ENCODE measurements around the gene TXNRD2. TPM values are rescaled to one million over a fixed set of nuclear protein-coding genes. Genes with fewer than 3 reads are reported as not detected.

Gene TXNRD2
- total and polyA plus RNA-seq, 10 of the 15 experiments (the other 5 are each of a cell fraction or from before 2014, with no cell fraction given): 1.6 to 26.0 (median 13.9) TPM

GRCh38 chr22:19965771-19966709 lies 24.4 kb upstream of the TXNRD2 start:
- ChIA-PET RAD21 (ENCODE audit: unreplicated experiment) (no interaction called here), POLR2A (no interaction called here), CTCF (interaction anchor here (1.2 kb wide), 1 partner anchor 117 kb away, joined by 3 read pairs; no protein-coding TSS in a partner anchor), SMC1A (ENCODE audit: uncharacterized antibody, unreplicated experiment) (no interaction called here)
- intact Hi-C loops (cut with micrococcal nuclease; ENCODE audit: unreplicated experiment): no loop called here
- Histone ChIP-seq H3K36me3 (ENCODE audit: control insufficient read depth in 2 of 2, insufficient read depth in 2 of 2, low read length in 1 of 2) (peaks cover 2 to 3% of the 10 kb centered on the region in 2 experiments; a peak in 2 of 4 replicates), H3K9me3 (replicated peaks; ENCODE audit: control insufficient read depth, insufficient read depth, low read length) (no peaks in the 10 kb centered on the region), H3K27ac (ENCODE audit: control insufficient read depth, insufficient read depth) (no peak overlapping the region), H3K4me2 (ENCODE audit: control insufficient read depth, insufficient read depth) (no peak overlapping the region), H3K27me3 (replicated peaks in 1 of 2; ENCODE audit: control insufficient read depth in 2 of 2, insufficient read depth in 2 of 2, low read length in 1 of 2) (no peaks in the 10 kb centered on the region), H3K4me1 (ENCODE audit: control insufficient read depth, insufficient read depth, low read length) (no peaks in the 10 kb centered on the region), H3K79me2 (ENCODE audit: control insufficient read depth, insufficient read depth, low read length) (no peaks in the 10 kb centered on the region), H3K9ac (ENCODE audit: control insufficient read depth, insufficient read depth, low read length) (no peak overlapping the region), H2AFZ (ENCODE audit: control insufficient read depth, low read depth, low read length) (no peak overlapping the region), H4K20me1 (ENCODE audit: control insufficient read depth, insufficient read depth) (no peaks in the 10 kb centered on the region), H3K4me3 (no peak overlapping the region)
- no peak for TF ChIP-seq ZNF24 (IDR thresholded peaks at IDR 0.05)
- TF ChIP-seq CTCF (IDR thresholded peaks at IDR 0.05 in 2 of 3, conservative IDR thresholded peaks at IDR 0.05 in 1 of 3; ENCODE audit: control insufficient read depth in 2 of 3, extremely low read depth in 1 of 3, insufficient read depth in 1 of 3, low read depth in 3 of 3, low read length in 3 of 3): peak in 2 of 3 experiments; percentile 27 to 30; a peak in 1 of 6 replicates
- no peak for ATAC-seq
- no peak for FAIRE-seq
- WGBS (ENCODE audit: insufficient coverage, insufficient replicate concordance, low lambda C conversion rate, missing lambda C conversion rate): 76% methylated on average over 9 of the region's 10 CpGs
- in situ Hi-C loops (cut with MboI): no loop called here
- BruUV-seq (replicated peaks): no TSS peak
- DNase-seq (ENCODE audit: low read depth, low spot score): no peak
